T-helper 1 cell (primary cell): ENCODE measurements around the gene ARPC5.
"Not testable (repeated sequence)": the region's sequence is repeated elsewhere in the genome, so short reads cannot be mapped to it uniquely, and the experiment has no call there.

ENCODE experiments used
- DNase-seq, 5 donors: peaks; one replicate each; pipeline ENCODE4 v3.0.0-alpha.2; 2012 to 2020

ARPC5 gene

DNA sequence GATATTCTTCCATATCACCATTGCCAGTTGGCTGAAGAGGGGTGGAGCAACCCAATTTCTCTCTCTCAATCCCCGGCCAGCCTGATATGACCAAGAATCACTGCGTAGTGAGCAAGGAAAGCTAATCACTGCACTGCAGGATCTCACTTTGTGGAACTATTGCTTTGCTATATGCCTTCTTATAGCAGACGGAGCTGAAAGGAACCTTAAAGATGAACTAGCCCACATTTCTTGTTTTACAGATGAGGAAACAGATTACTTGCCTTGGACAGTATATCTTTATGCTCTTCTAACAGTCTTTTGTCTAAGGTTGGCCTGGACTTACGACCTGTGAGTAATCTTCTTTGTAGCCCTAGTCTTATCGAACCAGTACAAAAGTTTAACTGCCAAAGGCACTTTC, 9.9 kb upstream of the ARPC5 start:
- no peak for DNase-seq

DNA sequence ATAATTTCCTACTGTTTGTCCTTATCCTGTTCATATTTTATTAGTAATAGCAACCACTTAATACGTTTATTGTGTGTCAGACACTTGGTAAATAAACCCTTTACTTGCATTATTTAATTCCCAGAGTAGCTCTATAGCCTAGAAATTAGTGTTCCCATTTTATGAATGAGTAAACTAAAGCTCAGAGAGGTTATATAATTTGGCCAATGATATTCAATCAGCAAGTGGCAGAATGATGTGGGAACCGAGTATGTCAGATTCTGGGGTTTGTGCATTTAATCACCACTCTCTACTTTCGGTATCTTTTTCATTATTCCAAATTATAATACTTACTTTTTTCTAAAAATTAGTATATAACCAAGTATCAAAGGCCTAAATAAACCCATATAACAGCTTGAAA, 6.6 kb upstream of the ARPC5 start:
- DNase-seq, result no peak

DNA sequence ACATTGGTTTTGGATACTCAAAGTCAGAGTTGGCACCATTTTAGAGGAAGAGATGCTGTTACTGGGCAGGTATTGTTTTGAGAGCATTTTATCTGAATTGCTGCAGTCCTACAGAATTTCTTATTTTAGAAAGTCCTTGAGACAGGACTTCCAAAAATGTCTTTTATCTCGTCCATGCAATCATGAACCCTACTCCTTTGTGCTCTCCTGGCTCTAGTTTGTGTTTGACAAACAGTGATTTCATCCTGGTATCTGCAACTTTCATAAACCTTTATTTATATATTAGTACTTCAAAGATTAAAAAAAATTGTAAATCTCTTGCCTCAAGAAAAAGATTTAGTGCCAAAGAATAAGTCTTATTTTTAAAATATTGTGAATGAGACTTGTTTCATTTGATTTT, 4.6 kb upstream of the ARPC5 start:
- DNase-seq, result no peak

DNA sequence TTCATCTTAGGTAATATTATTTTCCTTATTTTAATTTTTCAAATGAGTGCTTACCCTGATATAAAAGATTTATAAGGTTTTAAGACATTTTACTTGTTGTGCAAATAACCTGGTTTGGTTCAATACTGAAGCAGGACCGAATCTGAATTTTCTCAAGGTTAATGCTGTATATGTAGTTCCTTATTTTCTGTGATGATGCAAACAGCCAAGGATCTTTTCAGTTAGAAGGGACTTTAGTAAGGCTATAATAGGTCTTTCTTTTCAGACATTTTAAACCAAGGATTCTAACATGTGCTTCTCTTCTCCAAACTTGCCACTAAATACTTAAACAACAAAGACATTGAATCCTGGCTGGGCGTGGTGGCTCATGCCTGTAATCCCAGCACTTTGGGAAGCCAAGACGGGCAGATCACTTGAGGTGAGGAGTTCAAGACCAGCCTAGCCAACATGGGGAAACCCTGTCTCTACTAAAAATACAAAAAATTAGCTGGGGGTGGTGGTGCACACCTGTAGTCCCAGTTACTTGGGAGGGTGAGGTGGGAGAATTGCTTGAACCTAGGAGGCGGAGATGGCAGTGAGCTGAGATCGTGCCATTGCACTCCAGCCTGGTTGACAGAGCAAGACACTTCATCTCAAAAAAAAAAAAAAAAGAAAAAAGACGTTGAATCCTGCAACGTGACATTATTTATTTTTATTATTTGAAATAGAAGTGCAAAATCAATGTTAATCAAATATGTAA, 3.2 kb upstream of the ARPC5 start:
- DNase-seq, result no peak

DNA sequence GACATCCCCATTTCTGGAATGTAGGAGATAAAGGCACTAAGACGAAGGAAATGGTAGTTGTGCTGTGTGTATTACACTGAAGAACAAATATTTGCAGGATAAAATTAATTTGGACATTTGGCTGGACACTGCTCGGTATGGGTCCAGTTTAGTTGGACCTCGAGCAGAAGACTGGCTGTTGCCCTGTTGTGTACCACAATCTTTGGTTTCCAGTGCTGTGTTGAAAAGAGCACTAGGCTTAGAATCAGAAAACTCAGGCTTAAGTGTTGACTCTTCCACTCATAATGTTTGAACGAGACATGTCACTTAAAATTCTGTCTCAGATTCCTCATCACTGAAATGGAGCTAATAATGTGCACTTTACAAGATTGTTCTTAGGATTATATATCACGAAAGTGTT, 1.2 kb upstream of the ARPC5 start:
- no peak for DNase-seq

DNA sequence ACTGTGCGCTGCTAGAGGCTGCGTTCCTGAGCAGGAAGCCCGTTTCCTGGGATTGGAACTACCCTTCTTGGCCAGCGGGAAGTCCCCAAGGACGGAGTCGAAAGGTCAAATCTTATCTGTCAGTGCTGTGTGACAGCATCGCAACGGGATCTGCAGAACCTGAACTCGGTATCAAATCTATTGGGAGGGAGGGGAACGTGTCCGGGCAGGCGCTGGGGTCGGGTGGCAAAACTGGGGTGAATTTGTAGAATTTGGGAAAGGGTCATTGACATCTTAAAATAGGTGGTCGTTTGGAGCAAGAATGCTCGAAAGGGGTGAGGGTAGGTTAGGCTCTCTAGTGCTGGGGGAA, 725 bp upstream of the ARPC5 start:
- no peak for DNase-seq

DNA sequence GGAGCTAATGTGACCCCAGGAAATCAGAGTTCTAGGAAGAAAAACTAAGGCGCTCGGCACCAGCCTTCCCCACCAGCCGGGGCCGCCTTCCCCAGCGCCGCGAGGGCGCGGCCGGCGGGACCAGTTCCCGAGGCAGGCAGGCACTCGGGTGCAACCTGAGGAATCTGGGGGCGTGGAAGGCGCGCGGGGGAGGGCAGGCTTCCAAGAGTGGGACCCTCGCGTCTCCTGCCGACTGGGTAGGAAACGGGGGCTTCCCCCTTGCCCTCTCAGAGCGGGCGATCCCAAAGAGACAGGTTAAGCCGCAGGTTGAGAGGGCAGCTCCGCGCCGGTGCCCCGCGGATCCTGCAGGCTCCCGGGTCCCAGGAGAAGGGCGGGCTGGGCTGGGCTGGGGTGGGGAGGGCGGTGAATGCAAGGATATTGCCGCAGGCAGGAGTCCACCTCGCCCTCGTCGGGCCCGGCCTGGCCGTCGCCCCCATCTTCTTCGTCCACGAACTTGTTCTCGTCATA, 431 bp downstream of the ARPC5 start:
- peak in 2 of 5 donors; percentile 9 to 16 for DNase-seq

DNA sequence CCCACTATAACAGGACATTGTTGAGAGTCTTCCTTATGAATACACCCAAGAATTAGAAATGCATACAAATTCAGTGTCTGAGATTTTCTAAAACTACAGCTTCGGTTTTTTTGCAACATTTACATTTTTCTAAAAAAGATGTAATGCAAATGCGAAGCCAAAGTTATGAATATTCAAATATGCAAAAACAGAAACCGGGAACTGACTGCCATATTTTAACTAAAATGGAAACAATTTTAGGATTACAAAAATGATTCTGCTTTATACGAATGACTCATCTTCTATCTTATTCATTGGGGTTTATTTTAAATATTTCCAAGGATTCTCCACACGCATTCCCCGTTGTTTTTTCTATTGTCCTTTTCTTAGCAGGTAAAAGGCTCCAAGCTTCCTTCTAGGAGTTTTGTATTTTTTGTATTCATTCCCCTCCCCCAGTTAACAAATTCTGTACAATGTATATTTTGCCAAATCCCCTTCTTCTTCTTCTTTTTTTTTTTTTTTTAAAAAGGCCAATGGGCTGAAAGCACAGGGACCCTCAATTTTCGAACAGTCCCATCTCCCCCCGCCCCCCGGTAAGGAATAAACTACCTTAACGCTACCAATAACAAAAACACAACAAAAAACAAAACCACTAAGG, 1.0 kb downstream of the ARPC5 start:
- DNase-seq, result no peak

DNA sequence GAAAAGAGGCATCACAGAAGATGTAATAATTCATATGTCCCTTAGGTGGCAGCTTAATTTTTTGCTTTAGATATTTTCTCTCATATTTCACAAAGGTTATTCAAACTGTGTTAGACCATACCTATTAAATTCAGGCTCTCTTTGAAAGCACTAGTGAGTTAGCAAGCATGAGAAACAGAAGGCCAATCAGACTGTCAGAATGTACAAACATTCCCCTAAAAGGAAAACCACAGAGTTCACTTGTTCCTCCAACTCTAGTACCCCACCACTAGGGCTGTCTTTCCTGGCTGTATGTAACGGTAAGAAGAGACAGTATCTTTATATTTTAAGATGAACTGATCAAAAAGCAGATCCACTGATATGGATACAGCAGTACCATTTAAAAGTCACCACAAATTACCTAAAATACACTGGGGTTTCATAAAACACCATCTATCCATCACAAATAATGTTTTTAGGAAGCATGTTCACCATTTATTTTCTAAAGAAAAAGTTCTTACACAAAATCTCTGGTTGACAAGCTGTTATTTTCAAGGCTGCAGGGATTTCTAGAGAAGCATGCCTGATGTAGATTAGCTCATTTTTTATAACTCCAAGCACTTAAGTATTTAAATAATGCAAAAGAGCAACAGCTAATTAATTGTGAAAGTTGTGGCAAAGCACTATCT, 1.8 kb downstream of the ARPC5 start:
- DNase-seq, result peak in 2 of 5 donors; percentile 23 to 75

DNA sequence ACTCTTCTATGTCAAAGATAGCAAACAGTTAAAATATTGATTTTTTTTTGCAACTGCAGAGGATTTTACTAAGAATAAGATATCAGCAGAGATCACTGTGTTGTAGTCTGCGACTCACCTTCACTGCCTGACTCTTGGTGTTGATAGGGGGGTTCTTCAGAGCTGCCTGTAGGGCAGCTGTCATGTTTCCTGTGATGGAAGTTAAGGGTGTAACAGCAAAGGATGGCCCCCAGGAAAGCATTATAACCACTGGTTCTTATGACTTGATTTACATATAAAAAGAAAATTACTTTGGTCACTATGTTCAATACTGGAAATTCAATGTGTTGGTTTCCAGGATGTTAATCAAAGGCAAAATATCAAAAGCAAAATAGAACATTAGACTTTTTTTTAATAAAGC, 2.6 kb downstream of the ARPC5 start:
- peak in 1 of 5 donors; percentile 39 for DNase-seq

DNA sequence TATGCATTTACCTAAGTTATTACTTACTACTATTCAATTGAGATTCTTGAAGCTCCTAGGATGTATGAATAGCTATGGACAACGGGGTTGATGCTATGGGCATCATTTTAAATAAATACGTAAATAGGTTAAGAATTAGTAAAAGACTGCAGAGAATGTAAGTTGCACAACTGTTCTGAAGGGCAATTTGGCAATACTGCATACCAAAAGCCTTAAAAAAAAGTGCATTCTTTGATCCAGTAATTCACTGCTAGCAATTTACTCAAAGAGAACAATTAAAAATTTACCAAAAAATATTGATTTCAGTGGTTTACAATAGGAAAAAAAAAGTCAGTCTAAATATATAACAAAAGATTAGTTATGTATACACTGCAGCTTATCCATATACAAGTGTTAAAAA, 3.5 kb downstream of the ARPC5 start:
- DNase-seq, result no peak

DNA sequence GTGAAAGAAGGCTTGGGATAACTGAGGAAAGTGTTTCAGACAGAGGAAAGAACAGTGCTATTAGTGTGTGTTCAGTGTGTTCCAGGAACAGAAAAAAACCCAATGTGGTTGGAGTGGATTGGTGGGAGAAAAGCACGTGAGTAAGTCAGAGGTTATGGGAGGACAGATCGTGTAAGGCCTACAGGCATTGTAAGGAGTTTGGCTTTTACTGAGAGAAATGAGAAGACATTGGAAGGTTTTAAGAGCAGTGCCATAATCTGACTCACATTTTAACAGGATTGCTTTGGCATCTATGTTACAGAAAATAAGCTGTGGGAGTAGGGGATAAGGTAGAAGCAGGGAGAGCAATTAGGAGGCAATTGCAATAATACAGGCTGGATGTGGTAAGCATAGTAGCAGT, 4.8 kb downstream of the ARPC5 start:
- no peak for DNase-seq

DNA sequence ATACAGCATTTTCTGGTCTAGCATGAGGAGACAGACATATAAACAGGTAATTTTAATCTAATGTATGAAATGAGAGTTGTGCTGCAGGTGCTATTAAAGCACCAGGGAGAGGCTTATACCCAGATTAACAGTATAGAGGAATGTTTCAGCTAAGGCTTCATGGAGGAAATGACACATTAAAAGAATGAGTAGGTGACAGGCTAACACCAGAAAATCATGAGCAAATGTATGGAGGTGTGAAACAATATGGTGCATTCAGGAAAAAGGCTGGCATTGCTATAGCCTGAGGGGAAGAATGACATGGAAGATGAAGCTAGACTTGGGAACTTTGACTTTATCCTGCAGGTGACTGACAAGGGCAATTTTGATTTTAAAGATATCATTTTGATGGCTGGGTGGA, 7.0 kb downstream of the ARPC5 start:
- DNase-seq, result no peak

DNA sequence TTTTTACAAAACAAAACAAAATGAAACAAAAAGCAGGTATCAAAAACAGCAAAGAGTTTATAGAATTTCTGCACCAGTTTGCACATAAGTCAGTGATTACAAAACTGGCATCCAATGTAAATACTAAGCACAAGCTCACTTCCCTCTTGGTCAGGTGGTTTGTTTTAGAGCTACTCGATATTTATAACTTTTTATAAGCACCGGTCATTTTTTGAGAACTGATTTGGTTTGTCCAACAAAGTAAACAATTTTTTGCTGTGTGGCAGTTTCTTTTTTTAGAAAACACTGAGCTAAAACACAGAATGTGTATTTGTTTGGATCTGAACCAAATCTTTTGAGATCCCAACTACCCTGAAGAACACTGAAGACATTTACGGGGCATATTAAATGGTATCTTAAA, 9.3 kb downstream of the ARPC5 start:
- not testable (repeated sequence) for DNase-seq

DNA sequence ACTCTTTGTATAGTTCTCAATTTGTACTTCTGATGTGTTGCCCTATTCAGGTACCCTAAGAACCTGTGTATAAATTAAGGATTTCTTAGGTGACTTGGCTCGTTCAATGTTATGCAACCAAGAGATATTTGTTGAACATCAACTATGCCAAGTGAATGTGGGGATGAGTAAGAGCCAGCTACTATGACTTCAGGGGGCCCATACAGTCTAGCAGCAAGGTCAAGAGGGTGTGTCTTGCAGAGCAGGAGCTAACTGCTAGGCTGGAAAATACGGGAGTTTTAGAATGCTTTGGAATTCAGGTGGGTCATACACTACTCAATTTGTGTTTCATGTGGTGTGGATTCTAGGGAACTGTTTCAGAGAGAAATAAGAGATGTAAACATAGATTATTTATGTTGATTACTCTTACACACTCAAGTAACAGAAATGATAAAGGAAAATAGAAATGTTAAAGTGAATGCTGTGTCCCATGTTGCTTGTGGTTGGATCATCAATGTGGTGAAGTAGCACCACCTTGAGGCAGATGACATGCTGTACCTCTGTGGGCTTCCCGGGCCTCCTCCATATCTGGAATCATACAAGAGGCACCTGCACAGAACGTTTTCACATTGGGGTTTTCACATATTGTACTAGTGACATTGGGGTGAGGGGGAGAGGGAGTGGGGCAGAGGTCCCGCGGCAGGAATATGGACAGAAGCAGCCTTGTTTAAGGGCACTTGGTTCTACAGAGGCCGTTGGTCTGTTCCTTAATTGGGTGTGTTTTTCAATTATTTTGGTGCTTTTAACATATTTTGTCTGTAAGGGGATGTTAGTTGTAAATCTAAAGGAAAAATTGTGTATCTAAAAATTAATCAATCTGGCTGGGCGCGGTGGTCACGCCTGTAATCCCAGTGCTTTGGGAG, 12.4 kb downstream of the ARPC5 start:
- DNase-seq, result peak in 3 of 5 donors; percentile 28 to 60 (median 30)

DNA sequence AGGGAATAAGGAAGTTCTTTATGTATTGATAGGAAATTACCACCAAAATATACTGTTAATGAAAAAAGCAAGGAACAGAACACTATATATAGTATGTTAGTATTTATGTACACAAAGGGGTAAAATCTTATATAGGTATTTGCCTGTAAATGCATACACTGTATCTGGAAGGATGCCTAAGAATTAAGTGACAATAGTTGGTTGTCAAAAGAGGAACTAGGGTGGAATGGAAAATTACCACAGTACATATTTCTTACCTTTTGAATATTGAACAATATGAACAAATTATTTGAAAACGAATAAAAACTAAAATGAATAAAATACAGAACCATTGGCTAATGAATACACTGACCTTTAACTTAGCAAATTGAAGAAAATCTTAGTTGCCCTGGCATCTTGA, 13.6 kb downstream of the ARPC5 start:
- DNase-seq, result no peak

DNA sequence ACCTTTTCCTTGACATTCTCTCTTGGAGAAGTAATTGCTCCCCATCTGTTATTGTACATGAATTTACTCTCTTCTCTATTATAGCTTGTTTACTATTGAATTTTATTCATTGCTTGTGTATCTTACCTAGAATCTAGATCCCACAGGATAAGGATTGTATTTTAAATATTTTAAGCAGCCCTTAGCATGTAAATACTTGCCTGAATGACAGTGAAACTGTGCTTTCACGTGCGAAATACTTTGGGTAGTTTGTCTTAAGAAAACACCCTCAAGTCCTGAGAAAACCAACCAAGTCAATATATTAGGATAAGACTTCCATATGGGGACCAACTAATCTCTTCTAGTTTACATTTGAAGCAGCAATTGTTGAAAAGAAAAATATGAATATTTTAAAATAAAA, 15.3 kb downstream of the ARPC5 start:
- no peak for DNase-seq

DNA sequence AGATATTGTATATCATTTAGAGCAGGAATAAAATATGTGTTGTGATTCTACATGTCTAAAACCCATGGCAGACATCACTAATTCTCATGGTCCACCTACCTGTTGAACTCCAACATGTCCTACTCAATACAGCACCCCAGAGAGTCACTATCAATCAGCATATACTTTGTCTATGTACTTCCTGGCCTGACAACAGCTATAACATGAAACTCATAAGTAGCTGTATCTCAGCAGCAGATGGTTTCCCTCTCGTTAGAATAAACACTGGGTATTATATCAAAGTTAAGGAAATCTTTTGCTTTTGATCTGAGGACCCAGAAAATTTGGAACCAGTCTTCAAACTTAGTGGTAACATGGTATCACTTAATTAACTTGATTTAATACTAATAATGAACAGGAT, 15.8 kb downstream of the ARPC5 start:
- DNase-seq, result no peak

DNA sequence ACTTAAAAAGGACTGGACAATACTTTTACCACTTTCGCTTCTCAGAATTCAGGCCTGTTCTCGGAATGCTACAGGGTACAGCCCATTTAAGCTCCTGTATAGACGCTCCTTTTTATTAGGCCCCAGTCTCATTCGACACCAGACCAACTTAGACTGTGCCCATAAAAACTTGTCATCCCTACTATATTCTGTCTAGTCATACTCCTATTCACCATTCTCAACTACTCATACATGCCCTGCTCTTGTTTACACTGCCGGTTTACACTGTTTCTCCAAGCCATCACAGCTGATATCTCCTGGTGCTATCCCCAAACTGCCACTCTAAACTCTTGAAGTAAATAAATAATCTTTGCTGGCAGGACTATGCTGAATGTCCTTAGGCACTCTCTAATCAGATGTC, 17.4 kb downstream of the ARPC5 start:
- not testable (repeated sequence) for DNase-seq

DNA sequence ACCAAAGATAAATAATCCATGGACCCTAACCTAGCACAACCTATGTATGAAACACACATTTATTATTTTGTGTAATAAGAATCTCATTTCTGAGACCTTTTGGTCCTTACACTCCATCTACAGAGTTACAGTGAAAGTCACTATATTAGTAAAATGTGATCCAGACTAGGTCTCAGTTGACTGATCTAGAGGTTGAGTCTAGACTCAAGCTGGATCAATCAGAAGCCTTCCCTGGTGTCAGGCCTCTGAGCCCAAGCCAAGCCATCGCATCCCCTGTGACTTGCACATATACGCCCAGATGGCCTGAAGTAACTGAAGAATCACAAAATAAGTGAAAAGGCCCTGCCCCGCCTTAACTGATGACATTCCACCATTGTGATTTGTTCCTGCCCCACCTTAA, 22.6 kb downstream of the ARPC5 start:
- DNase-seq, result not testable (repeated sequence)

DNA sequence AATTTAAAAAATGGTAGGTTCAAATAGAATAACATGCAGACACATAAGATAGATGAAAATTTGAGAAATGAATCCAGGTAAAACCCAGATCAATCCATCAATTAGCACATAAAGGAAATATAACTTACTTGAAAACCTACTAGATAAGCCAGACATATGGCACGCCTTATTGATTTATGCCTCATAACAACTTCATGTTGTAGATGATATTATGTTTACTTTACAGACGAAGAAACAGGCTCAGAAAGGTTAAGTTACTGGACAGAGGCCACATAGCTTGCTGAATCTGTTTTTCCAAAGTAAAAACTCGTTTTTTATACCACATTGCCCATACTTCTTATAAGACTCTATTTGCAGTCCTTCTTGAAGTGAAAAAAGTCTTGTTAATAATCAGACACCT, 23.2 kb downstream of the ARPC5 start:
- DNase-seq, result no peak

DNA sequence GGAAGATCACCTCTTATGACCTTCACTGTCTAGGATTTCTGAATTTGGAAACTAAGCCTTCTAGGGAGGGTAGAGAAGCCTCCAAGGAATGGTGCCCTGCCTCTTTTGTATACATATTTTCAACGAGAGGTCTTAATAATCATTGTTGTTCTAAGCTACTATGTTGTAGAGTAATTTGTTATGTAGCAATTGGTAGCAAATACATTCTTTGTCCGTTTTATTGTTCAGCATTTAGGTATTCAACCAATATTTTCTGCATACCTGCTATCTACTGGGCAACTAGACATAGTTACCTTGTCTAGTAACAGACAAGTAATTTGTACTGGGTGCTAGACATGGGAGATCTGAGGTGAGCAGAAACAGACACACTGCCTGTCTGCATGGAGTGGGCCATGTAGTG, 24.6 kb downstream of the ARPC5 start:
- no peak for DNase-seq
